ENCODE results near the gene PTGER4. TPM values are rescaled to one million over a fixed set of nuclear protein-coding genes. Genes with fewer than 3 reads are reported as not detected.
"Not testable (repeated sequence)": the region's sequence is repeated elsewhere in the genome, so short reads cannot be mapped to it uniquely, and the experiment has no call there.

PTGER4 gene
- total RNA-seq (2014; rRNA removed; shearing (Covaris generic)), result 4.8 and 7.9 TPM in 2 replicates

DNA sequence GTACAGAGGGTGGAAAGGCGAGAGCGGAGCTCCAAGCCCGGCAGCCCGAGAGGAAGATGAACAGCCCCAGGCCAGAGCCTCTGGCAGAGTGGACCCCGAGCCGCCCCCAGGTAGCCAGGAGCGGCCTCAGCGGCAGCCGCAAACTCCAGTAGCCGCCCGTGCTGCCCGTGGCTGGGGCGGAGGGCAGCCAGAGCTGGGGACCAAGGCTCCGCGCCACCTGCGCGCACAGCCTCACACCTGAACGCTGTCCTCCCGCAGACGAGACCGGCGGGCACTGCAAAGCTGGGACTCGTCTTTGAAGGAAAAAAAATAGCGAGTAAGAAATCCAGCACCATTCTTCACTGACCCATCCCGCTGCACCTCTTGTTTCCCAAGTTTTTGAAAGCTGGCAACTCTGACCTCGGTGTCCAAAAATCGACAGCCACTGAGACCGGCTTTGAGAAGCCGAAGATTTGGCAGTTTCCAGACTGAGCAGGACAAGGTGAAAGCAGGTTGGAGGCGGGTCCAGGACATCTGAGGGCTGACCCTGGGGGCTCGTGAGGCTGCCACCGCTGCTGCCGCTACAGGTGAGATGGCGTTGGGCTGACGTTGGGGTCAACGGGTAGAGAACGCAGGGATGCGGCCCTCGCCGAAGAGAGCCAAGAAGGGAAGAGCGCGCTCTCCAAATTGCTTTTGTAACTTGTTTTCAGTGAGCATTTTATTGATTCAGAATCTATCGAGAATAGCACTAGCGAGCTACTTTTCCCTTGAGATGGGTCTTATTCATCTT is at the start of gene PTGER4:
TSS of gene PTGER4 (plus strand) at position 3 of the 769 bp plus-strand sequence. CDS start 1,079 bp downstream, outside the sequence.
- no peak for DNase-seq (ENCODE audit: low spot score)

DNA sequence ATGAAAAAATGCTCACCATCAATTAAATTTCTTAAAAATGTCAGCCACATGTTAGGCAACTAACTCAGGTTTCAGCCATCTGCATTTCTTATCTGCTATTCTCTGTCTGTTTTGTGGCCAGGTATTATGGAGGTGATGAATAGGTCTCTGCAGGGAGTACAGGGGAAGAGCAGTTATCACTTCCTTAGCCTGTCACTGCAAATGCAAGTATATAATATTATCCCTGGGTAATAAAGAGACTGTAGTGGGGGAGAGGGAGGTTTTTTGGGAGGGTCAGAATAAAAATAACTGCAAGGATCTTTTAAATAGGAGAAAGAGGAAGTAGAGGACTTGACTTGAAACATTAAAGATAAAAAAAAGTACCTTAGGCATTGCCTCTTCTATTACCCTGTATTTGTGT is 49.6 kb upstream of the PTGER4 start:
- no peak for DNase-seq (ENCODE audit: low spot score)

DNA sequence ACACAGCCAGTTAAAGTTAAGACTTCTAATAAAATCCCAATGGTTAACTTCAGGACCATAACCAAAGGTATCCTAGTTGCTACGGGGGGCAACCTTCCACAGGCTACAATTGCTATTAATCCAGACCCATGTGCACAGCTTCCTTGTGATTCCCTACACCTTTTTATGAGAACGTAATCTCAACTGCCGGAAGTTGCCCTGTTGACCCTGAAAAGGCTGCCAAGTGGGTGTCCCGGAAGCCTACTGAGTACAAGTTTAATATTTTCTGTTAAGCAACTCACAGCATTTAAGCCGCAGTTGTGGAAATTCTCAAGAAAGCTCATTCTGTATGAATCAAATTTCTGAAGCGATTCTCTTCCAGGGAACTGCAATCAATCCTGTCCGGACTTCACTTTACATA is 48.5 kb upstream of the PTGER4 start:
- no peak for DNase-seq (ENCODE audit: low spot score)

DNA sequence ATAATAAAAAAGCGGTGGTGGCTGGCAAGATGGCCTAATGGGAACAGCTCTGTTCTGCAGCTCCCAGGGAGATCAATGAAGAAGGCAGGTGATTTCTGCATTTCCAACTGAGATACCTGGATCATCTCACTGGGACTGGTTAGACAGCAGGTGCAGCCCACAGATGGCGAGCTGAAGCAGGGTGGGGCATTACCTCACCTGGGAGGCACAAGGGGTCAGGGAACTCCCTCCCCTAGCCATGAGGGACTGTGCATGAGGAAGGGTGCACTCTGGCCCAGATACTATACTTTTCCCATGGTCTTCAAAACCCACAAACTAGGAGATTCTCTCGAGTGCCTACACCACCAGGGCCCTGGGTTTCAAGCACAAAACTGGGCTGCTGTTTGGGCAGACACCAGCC is 45.6 kb upstream of the PTGER4 start:
- no peak for DNase-seq (ENCODE audit: low spot score)

DNA sequence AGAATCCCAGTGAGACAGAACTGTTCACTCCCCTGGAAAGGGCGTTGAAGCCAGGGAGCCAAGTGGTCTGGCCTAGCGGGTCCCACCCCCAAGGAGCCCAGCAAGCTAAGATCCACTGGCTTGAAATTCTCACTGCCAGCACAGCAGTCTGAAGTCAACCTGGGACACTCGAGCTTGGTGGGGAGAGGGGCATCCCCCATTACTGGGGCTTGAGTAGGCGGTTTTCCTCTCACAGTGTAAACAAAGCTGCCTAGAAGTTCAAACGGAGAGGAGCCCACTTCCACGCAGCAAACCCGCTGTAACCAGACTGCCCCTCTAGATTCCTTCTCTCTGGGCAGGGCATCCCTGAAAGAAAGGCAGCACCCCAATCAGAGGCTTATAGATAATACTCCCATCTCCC is 45.1 kb upstream of the PTGER4 start:
- no peak for DNase-seq (ENCODE audit: low spot score)

DNA sequence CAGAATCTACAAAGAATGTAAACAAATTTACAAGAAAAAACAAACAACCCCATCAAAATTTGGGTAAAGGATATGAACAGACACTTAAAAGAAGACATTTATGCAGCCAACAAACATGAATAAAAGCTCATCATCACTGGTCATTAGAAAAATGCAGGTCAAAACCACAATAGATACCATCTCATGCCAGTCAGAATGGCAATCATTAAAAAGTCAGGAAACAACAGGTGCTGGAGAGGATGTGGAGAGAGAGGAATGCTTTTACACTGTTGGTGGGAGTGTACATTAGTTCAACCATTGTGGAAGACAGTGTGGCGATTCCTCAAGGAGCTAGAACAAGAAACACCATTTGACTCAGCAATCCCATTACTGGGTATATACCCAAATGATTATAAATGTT is 40.2 kb upstream of the PTGER4 start:
- DNase-seq (ENCODE audit: low spot score), result not testable (repeated sequence)

DNA sequence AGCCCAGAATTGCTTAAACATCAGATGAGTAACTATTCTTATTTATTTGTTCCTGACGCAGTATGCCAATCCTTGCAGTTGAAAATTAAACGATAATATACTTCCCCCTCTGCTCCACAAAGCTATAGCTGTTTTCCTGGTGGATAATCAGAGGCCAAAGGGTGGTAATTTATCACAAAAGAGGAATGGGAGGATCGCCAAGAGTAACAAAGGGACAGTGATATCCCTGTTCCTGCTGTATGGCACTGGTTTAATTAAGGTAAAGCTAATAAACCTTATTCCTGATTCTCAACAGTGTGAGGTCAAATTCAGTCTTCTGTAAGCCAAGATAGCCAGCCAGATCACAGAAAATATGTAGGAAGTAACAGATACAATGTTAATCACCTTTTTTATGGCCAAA is 33.4 kb upstream of the PTGER4 start:
- DNase-seq (ENCODE audit: low spot score), result no peak

DNA sequence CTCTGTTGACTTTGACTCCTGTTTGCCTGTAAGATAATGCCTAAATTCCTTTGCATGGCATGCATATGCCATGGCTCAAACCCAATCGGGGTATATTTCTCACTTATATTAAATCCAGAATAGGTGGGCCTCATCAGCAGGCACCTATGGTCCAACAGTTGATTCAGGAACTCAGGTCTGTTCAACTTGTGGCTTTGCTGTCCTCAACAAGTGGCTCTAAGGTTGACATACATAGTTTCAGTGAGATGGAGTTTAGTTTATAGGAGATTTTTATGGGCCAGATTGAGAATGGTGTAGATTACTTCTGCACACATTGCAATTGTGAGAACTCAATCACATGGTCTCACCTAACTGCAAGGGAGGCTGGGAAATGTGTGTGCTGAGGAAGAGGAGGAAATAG is 31.6 kb upstream of the PTGER4 start:
- DNase-seq (ENCODE audit: low spot score), result no peak

DNA sequence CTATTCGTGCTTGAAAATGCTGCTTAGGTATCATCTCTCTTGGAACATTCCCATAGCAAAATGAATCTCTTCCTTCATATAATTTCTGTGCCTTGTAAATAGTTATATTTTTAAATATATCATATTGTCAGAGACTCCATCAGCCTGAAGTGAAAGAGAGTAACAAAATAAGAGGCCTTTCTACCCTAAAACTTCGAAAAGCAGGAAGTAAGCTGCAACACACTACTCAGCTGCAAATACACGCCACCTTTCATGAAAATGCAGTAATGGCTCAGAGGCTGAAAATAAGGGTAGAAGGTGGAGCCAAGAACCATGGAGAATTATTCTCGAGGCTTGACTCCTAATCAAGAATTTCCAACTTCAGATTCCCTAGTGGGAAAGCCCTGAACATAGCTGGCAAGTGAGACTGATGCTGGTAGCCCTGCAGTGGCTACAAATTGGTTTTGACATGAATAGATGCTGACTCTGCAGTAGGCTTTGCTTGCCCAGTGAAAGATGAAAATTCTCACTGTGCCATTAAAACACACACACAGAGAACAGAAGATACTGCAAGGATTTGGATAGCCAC is 30.2 kb upstream of the PTGER4 start:
- no peak for DNase-seq (ENCODE audit: low spot score)

DNA sequence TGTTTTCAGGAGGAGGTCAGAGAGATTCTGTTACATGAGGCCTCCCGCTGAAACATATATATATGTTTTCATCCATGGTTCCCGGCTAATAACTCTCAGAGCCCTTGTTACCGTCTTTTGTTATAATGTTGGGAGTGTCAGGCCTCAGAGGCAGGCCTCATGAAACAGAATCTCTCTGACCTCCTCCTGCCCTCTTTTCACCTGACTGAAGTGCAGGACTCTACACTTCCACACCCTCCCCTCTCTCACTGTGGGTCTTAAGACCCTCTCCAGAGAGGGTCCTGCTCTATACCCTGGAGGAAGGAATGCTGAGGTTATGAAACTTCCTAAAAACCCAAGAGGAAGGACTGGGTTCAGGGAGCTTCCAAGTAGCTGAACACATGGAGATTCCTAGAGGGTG is 28.5 kb upstream of the PTGER4 start:
- no peak for DNase-seq (ENCODE audit: low spot score)

DNA sequence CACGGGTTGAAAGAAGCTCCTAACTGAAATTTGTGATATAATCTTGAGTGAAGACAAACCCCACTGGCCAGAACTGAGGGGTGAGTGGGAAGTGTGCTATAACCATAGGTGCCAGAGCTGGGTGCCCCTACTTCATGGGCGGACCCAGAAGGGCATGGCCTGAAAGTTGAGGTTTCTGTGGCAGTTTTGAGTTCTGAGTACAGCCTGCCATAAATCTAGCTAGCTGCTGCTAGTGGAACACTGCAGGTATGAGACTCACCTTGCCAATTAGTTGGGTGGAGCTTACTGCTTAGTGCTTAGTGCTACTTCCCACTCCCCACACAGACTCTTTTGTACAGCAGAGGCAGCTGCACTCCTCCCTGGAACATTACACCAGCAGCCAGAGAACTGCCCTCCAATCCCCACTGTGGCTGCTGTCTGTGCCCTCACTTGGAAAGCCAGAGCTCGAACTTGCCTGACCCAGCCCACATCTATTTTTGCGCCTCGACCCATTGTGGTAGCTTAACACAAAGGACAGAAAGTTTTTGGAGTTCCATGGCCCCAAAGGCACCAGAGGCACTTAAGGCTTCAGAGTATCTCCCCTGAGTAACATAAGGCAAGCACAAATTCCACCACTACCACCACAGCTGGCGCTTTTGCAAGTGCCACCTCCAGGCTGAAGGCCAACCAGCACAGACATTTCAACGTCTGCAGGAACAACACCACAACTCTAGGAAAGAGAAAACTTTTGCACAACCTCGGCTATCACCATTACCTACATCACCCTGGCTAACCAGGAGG is 27.1 kb upstream of the PTGER4 start:
- no peak for DNase-seq (ENCODE audit: low spot score)

DNA sequence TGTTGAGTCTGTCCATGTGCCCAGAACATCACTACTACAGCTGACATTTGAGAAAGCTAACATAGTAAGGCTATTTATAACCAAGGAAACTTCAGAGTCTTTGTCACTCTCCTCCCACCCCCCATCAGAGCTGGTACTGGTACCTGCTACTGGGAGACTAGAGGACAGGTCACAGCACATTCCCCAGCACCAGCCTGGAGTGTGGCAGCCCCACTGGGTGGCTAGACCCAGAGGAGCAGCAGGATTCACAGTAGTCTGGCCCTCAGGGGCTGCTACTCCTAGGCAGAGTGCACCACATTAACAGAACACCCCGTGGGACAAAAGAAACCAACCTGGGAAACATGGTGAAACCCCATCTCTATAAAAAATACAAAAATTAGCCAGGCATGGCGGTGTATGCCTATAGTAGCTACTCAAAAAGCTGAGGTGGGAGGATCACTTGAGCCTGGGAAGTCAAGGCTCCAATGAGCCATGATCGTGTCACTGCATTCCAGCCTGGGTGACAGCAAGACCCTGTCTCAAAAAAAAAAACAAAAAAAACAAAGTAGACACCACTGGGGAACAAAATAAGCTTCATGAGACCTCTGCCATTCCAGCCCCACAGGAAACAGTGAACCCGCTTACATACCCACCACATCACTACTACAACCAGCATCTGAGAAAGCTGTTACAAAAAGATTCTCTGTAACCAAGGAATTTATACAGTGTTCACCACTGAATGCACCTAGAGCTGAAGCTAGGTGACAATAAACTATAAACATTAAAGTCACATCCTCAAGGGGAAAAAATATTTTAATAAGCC is 26.3 kb upstream of the PTGER4 start:
- no peak for DNase-seq (ENCODE audit: low spot score)

DNA sequence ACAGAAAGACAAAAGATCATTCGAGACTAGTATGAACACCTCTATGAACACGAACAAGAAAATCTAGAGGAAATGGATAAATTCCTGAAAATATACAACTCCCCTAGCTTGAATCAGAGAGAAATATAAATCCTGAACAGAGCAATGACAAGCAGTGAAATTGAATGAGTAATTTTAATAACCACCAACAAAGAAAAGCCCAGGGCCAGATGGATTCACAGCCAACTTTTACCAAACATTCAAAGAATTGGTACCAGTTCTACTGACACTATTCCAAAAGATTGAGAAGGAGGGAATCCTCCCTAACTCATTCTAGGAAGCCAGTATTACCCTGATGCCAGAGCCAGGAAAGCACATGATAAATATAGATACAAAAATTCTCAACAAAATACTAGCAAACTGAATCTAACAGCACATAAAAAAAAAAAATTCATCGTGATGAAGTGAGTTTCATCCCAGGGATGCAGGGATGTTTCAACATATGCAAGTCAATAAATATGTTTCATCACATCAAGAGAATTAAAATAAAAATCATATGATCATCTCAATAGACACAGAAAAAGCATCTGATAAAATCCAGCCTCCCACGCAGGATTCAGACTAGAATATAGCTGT is 25.2 kb upstream of the PTGER4 start:
- DNase-seq (ENCODE audit: low spot score), result no peak

DNA sequence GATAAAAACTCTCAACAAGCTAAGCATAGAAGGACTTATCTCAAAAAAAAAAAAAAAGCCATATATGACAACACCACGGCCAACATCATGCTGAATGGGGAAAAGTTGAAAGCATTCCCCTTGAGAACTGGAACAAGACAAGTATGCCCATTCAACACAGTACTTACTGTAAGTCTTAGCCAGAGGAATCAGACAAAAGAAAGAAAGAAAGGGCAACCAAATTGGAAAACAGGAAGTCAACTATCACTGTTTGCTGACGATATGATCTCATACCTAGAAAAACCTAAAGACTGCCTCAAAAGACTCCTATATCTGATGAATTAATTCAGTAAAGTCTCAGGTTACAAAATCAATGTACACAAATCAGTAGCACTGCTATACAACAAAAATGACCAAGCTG is 24.6 kb upstream of the PTGER4 start:
- DNase-seq (ENCODE audit: low spot score), result no peak

DNA sequence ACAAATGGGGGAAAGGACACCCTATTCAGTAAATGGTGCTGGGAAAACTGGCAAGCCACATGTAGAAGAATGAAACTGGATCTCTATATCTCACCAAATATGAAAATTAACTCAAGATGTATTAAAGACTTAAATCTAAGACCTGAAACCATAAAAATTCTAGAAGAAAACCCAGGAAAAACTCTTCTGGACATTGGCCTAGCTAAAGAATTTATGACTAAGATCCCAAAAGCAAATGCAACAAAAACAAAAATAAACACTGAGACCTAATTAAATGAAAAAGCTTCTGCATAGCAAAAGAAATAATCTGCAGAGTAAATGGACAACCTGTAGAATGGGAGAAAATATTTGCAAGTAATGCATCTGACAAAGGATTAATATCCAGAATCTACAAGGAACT is 23.6 kb upstream of the PTGER4 start:
- DNase-seq (ENCODE audit: low spot score), result not testable (repeated sequence)

DNA sequence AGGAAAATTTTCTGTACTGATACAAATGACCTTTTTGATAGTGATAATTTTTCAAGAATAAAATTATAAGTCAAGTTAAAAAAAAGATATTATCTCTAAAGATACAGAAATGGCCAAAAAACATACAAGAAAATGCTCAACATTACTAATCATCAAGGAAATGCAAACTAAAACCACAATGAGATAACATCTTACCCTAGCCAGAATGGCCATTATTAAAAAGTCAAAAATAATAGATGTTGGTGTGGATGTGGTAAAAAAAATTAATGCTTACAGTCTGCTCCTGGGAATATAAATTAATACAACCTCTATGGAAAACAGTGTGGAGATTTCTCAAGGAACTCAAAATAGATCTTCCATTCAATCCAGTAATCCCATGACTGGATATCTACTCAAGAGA is 22.9 kb upstream of the PTGER4 start:
- no peak for DNase-seq (ENCODE audit: low spot score)

DNA sequence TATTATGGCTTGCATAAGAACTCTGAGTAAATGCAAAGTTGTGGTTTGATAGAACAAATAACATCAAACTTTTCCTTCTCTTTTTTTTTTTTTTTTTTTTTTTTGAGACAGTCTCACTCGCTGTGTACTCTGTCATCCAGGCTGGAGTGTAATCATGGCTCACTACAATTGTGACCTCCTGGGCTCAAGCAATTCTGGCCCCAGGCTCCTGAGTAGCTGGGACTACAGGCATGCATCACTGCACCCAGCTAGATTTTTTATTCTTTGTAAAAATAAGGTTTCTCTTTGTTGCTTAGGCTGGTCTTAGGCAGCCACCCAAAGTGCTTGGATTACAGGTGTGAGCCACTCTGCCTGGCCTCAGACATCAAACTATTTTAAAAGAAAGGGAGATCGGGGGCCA is 19.0 kb upstream of the PTGER4 start:
- no peak for DNase-seq (ENCODE audit: low spot score)

DNA sequence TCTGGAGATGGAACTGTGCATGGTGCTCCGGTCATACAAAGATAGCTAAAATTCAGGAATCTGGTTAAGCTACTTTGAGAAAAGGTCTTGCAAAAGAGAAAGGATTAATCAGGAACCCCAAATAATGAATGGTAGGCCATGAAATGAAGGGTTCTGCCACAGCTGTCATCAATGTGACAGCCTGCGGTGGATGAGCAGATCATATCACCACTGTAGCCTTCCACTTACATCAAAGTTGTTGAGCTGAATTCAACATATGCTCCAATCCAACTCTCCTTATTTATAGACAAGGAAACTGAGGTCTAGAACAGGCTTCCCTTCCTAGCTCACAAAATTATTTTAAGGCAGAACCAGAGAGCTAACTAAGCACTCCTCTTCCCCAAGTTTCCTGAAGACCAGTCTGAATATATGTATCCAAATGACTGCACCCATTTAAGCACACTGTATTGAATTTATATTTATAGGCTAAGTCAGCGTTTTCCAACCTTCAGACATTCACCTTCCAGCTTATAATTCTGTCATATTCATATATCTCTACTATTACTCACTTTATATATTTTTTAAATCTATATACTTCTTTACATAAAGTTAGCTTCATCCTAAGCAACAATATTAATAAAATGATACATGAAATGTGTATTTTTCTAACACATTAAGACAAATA is 13.9 kb upstream of the PTGER4 start:
- DNase-seq (ENCODE audit: low spot score), result no peak

DNA sequence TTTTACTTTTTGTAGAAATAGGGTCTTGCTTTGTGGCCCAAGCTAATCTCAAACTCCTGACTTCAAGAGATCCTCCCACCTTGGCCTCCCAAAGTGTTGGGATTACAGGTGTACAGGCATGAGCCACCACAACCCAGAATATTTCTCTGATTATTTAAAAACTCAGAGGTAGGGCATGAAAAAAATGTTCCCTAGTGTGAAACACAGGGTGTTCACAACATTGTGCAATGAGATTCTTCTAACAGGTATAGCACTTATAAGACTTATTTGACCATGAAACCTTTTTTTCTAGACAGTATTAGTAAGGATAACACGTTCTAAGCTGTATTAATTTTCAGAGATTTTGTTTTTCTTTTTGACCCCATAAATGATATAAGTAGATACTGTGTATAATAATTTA is 13.1 kb upstream of the PTGER4 start:
- no peak for DNase-seq (ENCODE audit: low spot score)

DNA sequence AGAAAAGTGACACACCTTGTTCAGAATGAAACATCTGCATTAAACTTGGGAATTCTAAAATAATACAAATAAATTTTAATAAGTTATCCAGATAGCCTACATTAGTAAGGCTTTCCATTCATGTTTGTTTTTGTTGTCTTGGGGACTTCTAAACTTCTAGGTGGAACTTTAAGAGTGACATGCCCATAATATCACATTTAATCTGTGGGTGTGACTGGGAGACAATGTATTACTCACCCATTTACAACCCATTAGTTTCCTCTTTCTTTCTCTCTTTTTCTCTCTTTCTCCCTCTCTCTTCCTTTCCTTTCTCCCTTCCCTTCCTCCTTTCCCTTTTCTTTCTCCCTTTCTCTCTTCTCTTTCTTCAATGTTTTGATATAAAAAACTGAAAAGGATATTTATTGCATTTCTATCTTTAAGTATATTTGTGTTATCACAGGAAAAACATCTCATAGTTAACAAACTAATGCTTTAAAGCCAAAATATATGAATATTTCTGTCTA is 12.5 kb upstream of the PTGER4 start:
- DNase-seq (ENCODE audit: low spot score), result no peak
